Measurements from ENCODE around the gene KLHL4.
A peak's percentile ranks its signal among the peaks of the same experiment; 100 is the strongest.
"Not testable (repeated sequence)": the region's sequence is repeated elsewhere in the genome, so short reads cannot be mapped to it uniquely, and the experiment has no call there.

The KLHL4 gene

GRCh38 chrX:87663421-87663820 lies 145.8 kb downstream of the KLHL4 start:
- DNase-seq, result no peak

DNA sequence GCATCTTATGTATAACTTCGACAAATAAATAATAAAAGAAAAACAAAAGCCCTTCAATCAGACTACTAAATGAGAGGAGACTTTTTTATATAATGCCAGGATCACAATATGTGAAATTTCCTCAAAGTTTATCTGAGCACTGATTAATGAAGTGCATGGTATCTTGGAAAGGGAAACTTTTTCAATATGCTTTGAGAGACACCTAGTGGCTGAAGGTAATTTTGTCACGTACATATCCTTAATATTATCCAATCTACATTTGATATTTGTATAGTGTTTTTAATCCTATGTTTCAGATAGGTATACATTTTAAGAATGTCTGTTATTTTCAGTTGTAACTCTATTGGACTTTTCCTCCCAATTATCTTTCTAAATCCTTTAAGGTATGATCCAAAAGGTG lies 146.8 kb downstream of the KLHL4 start:
- peak; percentile 10 for DNase-seq

GRCh38 chrX:87679849-87680248 lies 162.2 kb downstream of the KLHL4 start:
- DNase-seq, result no peak

DNA sequence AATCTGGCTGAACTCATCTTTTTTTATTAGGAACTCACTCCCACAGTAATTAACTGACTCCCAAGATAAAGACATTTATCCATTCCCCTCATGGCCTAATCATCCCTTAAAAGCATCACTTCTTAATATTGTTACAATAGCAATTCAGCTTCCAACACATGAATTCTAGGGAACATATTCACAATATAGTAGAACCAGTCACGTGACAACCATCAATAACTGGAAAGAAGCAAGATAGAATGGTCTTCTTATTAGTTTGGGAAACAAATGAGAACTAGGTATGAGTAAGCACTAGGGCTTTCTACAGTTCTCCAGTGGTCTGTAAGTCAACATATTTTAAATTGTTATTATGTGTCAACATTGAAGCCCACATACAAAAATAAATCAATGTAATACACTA lies 170.1 kb downstream of the KLHL4 start:
- no peak for DNase-seq

DNA sequence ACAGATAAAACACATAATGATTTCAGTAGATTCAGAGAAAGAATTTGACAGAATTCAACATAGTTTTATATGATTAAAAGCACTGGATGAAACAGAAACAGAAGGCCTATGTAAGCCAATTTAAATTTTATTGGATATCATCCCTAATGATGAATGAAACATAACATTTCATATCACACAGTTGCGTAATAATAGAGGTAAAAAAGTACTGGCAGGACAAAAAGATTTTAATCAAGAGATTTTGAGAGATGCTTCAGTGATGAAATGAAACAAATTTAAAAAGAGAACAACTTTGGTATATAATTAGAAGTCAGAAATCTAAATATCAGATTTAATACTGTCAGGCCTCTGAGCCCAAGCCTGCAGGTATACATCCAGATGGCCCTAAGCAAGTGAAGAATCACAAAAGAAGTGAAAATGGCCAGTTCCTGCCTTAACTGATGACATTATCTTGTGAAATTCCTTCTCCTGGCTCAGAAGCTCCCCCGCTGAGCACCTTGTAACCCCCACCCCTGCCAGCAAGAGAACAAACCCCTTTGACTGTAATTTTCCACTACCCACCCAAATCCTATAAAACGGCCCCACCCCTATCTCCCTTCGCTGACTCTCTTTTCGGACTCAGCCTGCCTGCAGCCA lies 170.6 kb downstream of the KLHL4 start:
- DNase-seq, result not testable (repeated sequence)

DNA sequence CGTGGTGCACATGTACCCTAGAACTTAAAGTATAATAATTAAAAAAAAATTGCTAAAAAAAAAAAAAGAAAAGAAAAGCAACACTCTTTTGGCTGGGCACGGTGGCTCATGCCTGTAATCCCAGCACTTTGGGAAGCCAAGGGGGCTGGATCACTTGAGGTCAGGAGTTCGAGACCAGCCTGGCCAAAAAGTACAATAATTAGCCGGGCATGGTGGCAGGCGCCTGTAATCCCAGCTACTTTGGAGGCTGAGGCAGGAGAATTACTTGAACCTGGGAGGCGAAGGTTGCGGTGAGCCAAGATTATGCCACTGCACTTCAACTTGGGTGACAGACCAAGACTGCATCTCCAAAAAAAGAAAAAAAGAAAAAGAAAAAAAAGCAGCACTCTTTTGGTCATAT lies 171.6 kb downstream of the KLHL4 start:
- not testable (repeated sequence) for DNase-seq

- DNase-seq, result no peak
Observed at GRCh38 chrX:87693204-87693603, 175.6 kb downstream of the KLHL4 start.

DNA sequence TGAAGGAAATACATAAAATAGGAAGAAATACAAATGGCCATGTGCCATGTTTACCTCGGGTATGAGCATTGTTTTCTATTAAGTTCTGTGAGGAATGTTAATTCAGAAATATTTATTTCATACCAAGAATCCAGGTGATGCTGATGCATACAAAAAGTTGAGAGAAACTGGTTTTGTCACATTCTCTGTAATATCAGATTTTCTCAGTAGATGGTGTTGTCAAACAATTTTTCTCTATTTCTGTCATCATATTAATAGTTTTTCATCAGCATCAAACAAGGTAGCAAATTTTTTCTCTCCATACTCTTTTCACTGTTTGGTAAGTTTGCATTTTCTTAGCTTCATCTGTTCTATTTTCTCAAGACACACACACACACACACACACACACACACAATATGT lies 179.8 kb downstream of the KLHL4 start:
- no peak for DNase-seq

- no peak for DNase-seq
Observed at GRCh38 chrX:87702795-87703194, 185.2 kb downstream of the KLHL4 start.

DNA sequence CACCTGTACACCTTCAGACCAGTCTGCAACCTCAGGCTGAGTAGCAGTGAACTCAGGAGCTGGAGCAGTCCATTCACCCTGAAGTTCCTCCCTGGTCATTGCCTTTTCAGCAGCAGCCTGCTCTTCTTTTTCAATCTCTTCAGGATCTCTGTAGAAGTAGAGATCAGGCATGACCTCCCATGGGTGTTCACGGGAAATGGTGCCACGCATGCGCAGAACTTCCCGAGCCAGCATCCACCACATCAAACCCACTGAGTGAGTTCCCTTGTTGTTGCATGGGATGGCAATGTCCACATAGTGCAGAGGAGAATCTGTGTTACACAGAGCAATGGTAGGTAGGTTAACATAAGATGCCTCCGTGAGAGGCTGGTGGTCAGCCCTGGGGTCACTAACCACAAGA lies 185.9 kb downstream of the KLHL4 start:
- DNase-seq, result not testable (repeated sequence)

- DNase-seq, result no peak
Observed at GRCh38 chrX:87706134-87706533, 188.5 kb downstream of the KLHL4 start.

DNA sequence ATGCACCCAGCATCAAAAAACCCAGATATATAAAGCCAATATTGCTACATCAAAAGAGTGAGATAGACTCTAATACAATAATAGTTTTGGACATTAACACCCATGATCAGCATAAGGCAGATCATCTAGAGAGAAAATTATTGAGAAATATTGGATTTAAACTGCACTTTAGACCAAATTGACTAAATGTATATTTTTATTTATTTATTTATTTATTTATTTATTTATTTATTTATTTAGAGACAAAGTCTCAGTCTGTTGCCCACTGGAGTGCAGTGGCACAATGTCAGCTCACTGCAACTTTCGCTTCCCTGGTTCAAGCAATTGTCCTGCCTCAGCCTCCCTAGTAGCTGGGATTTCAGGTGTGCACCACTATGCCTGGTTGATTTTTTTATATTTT lies 193.0 kb downstream of the KLHL4 start:
- DNase-seq, result no peak
